ENCODE measurements around the gene HMGCS1. TPM values are rescaled to one million over a fixed set of nuclear protein-coding genes. Genes with fewer than 3 reads are reported as not detected.
A peak's percentile ranks its signal among the peaks of the same experiment; 100 is the strongest.

The HMGCS1 gene
- total and polyA plus RNA-seq, 2 experiments from 2014 or later = 84.1 to 105 TPM

DNA sequence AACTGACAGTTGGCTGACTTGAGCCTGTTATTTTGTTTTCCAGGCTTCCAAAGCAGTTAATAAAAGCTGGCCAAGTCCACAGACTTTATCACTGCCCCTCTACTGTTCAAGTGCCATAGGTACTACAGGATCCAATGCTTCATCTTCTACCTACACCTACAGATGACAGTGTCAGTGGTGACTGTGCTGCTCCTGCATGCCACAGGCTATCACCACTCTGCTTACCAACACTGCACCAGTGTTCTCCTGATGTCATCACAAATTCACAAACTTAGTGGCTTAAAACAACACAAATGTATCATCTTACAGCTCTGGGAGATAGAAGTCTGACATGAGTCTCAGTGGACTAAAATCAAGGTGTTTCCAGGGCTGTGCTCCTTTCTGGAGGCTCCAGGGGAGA lies 26.6 kb downstream of the HMGCS1 start:
- no peak for DNase-seq (ENCODE audit: low read depth in 1 of 2, low spot score in 1 of 2)
- H3K4me1 ChIP-seq (ENCODE audit: low read depth) = peaks cover 32% of the 10 kb centered on the region
- H3K27me3 ChIP-seq = no peaks in the 10 kb centered on the region
- peaks cover 20% of the 10 kb centered on the region for H3K36me3 ChIP-seq
- TF ChIP-seq, protein P1, sequence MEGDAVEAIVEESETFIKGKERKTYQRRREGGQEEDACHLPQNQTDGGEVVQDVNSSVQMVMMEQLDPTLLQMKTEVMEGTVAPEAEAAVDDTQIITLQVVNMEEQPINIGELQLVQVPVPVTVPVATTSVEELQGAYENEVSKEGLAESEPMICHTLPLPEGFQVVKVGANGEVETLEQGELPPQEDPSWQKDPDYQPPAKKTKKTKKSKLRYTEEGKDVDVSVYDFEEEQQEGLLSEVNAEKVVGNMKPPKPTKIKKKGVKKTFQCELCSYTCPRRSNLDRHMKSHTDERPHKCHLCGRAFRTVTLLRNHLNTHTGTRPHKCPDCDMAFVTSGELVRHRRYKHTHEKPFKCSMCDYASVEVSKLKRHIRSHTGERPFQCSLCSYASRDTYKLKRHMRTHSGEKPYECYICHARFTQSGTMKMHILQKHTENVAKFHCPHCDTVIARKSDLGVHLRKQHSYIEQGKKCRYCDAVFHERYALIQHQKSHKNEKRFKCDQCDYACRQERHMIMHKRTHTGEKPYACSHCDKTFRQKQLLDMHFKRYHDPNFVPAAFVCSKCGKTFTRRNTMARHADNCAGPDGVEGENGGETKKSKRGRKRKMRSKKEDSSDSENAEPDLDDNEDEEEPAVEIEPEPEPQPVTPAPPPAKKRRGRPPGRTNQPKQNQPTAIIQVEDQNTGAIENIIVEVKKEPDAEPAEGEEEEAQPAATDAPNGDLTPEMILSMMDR (IDR thresholded peaks at IDR 0.05; ENCODE audit: low read depth, low read length) = no peak
- no peak overlapping the region for H3K27ac ChIP-seq
- no peaks in the 10 kb centered on the region for H3K9me3 ChIP-seq (ENCODE audit: low read depth)
- H3K4me3 ChIP-seq = no peak overlapping the region

DNA sequence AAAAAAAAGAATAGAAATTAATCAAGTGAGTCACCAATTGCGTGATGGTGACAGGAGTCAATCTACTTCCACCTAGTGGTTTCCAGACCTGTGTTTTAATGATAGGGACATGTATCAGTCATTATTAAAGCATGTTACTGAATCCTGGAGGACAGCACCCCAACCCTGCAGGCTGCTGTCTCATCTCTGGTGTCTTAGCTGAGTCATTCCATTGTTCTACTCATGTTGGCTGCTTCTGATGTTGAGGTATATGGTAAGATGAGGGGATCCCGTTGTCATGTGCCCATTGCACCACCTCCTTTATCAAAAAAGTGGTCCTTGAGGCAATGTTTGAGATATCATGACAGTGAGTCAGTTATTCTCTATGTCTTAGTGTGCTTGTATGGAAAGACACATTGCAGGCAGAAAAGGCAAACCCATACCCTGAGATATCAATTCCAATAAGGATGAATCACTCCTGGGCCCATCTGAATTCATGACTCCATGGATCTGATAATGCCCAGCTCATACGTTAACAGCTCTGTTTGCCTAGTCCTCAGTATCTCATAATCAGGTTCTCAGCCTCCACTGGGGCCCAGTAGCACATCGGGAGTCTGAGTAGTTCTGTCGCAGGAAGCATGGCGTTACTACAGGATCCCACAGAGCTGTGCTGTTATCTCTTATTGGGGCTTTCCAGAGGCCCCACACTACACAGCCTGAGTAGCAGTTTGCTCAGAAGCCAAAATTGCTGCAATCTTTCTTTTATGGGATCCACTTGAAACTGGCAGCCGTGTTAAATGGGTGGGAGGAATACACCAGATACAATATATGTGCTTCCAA lies 31.2 kb downstream of the HMGCS1 start:
- TF ChIP-seq, protein P1 (IDR thresholded peaks at IDR 0.05; ENCODE audit: low read depth, low read length) = no peak

DNA sequence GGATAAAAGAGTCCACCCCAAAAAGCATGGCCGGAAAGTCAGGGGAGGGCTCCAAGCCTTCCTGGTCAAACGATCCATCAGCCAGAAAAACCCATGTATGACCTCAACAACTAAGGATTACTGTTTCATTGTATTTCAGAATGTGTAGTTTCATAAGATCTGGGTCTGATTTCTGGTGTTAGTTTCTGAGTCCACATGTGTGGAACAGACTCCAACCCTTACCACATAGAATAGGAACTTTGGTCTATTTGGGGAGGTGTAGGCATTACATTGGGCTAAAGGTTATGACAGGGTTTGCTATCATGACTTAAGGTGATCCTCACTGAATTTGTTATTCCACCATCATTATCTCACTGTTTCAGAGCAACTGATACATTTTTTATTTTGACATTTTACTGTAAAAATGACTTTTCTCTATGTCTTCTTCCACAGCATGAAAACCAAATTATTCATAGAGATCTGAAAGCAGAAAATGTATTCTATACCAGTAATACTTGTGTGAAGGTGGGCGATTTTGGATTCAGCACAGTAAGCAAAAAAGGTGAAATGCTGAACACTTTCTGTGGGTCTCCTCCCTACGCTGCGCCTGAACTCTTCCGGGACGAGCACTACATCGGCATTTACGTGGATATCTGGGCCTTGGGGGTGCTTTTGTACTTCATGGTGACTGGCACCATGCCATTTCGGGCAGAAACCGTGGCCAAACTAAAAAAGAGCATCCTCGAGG lies 33.5 kb downstream of the HMGCS1 start:
- DNase-seq (ENCODE audit: low read depth in 1 of 2, low spot score in 1 of 2) = no peak

More for the DNA sequence above, 31.2 kb downstream of the HMGCS1 start:
- Histone ChIP-seq H3K9me3 (ENCODE audit: low read depth) (no peaks in the 10 kb centered on the region), H3K4me1 (ENCODE audit: low read depth) (peaks cover 6% of the 10 kb centered on the region), H3K27me3 (no peaks in the 10 kb centered on the region), H3K27ac (no peak overlapping the region), H3K36me3 (no peaks in the 10 kb centered on the region), H3K4me3 (no peak overlapping the region)
- peak in 1 of 2 donors; percentile 34 for DNase-seq (ENCODE audit: low read depth in 1 of 2, low spot score in 1 of 2)

DNA sequence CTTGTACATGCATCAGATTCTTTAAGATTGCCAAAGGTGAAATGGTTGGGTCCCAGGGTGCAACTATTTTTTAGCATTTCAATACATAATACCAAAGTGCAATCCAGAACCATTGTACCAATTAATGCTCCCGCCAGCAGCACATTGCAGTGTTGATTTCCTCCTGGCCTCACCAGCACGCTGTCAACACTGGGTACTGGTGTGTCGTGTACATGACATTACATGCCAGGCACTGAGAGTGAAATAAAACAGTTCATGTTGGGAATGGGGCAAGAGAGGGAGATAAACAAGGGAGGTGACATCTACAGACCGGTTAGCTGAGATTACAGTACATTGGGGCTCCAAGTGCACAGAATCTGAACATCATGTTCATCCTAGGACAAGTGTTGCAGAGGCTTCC lies 37.8 kb downstream of the HMGCS1 start:
- peak in 1 of 2 donors; percentile 78 for DNase-seq (ENCODE audit: low read depth in 1 of 2, low spot score in 1 of 2)
- Histone ChIP-seq H3K4me1 (ENCODE audit: low read depth) (peaks cover 18% of the 10 kb centered on the region), H3K27ac (no peak overlapping the region), H3K4me3 (no peak overlapping the region), H3K36me3 (no peaks in the 10 kb centered on the region), H3K27me3 (no peaks in the 10 kb centered on the region), H3K9me3 (ENCODE audit: low read depth) (no peaks in the 10 kb centered on the region)
- TF ChIP-seq, protein P1 (IDR thresholded peaks at IDR 0.05; ENCODE audit: low read depth, low read length) = no peak

More for the DNA sequence above, 33.5 kb downstream of the HMGCS1 start:
- Histone ChIP-seq H3K4me1 (ENCODE audit: low read depth) (peaks cover 7% of the 10 kb centered on the region), H3K36me3 (no peaks in the 10 kb centered on the region), H3K4me3 (no peak overlapping the region), H3K9me3 (ENCODE audit: low read depth) (no peaks in the 10 kb centered on the region), H3K27ac (no peak overlapping the region), H3K27me3 (no peaks in the 10 kb centered on the region)
- TF ChIP-seq, protein P1 (IDR thresholded peaks at IDR 0.05; ENCODE audit: low read depth, low read length) = no peak

DNA sequence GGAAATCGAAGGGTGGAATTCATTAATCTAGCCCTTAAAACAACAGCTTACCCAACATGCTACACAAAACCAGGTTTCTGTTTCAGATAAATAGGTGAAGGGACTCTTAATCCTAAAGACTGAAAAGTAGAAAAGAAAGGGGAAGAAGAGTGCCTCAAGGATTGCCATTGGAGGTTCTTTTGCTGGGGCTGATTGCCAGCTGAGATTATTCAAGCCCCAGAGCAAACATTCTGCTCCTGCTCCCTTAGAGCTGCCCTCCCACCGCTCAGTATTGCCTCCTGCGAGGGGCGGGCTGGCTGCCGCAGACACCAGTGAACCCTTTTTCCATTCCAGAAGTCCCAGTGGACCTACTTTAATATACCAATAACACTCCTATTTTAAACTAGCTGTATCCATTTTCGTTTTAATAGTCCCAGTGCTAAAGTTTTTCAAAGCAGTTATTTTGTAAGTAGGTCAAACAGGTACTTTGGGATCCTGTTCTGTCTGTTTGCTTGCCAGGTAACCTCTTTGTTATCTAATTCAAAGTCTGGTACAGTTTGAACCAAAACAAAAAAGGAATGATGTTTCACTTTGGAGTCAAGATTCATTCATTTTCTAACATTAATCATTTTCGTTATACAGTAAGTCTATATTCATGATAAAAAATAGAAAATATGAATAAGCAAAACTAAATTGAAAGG lies 38.6 kb downstream of the HMGCS1 start:
- Histone ChIP-seq H3K9me3 (ENCODE audit: low read depth) (no peaks in the 10 kb centered on the region), H3K4me1 (ENCODE audit: low read depth) (peaks cover 18% of the 10 kb centered on the region), H3K36me3 (no peaks in the 10 kb centered on the region), H3K4me3 (no peak overlapping the region), H3K27ac (no peak overlapping the region), H3K27me3 (no peaks in the 10 kb centered on the region)
- TF ChIP-seq, protein P1 (IDR thresholded peaks at IDR 0.05; ENCODE audit: low read depth, low read length) = no peak
- DNase-seq (ENCODE audit: low read depth in 1 of 2, low spot score in 1 of 2) = peak in 1 of 2 donors; percentile 37

Measured in cardiac muscle cell (in vitro differentiated cells and primary cell).